Measurements from ENCODE around the gene NPEPL1. TPM values are rescaled to one million over a fixed set of nuclear protein-coding genes. Genes with fewer than 3 reads are reported as not detected.
A peak's percentile ranks its signal among the peaks of the same experiment; 100 is the strongest.

NPEPL1 gene
- total and polyA plus RNA-seq, 8 donors: 15.3 to 134 (median 37.8) TPM

- 76 to 88% (median 84%) methylated on average over 11 of the region's 11 CpGs for WGBS, 5 donors
- no peaks in the 10 kb centered on the region for H3K9me3 ChIP-seq
- H3K36me3 ChIP-seq: peaks cover 32 to 84% (median 69%) of the 10 kb centered on the region in 4 donors
- H3K27ac ChIP-seq: no peak overlapping the region
- no peak overlapping the region for H3K4me3 ChIP-seq
- H3K4me1 ChIP-seq: peaks cover 0 to 13% (median 0%) of the 10 kb centered on the region in 4 donors
- H3K27me3 ChIP-seq: no peaks in the 10 kb centered on the region
- TF ChIP-seq CTCF (IDR thresholded peaks at IDR 0.05): no peak
- no peak for TF ChIP-seq EP300 (IDR thresholded peaks at IDR 0.05)
- no peak for TF ChIP-seq POLR2A (IDR thresholded peaks at IDR 0.05)
- no peak for TF ChIP-seq POLR2AphosphoS5 (IDR thresholded peaks at IDR 0.05)
- intact Hi-C loops (cut with DNase I; ENCODE audit: low total_unique reads): no loop called here
- peak in 1 of 2 donors; percentile 19 for DNase-seq
These were observed 27.0 kb upstream of the NPEPL1 start for GRCh38 chr20:58665606-58666005.

GRCh38 chr20:58666702-58667101 lies 25.9 kb upstream of the NPEPL1 start:
- TF ChIP-seq CTCF (IDR thresholded peaks at IDR 0.05): no peak
- no peak for TF ChIP-seq POLR2AphosphoS5 (IDR thresholded peaks at IDR 0.05)
- TF ChIP-seq EP300 (IDR thresholded peaks at IDR 0.05): no peak
- TF ChIP-seq POLR2A (IDR thresholded peaks at IDR 0.05): no peak
- 79 to 88% (median 86%) methylated on average over 7 of the region's 7 CpGs for WGBS, 5 donors
- Histone ChIP-seq H3K4me3 (no peak overlapping the region), H3K4me1 (peaks cover 0 to 8% (median 0%) of the 10 kb centered on the region in 4 donors), H3K27ac (no peak overlapping the region), H3K27me3 (no peaks in the 10 kb centered on the region), H3K9me3 (no peaks in the 10 kb centered on the region), H3K36me3 (peaks cover 32 to 82% (median 68%) of the 10 kb centered on the region in 4 donors)
- no peak for DNase-seq
- intact Hi-C loops (cut with DNase I; ENCODE audit: low total_unique reads): no loop called here

- Histone ChIP-seq H3K27ac (no peak overlapping the region), H3K9me3 (no peaks in the 10 kb centered on the region), H3K27me3 (no peaks in the 10 kb centered on the region), H3K4me3 (no peak overlapping the region), H3K36me3 (peaks cover 31 to 83% (median 68%) of the 10 kb centered on the region in 4 donors), H3K4me1 (peaks cover 0 to 3% (median 0%) of the 10 kb centered on the region in 4 donors)
- no peak for DNase-seq
- TF ChIP-seq POLR2AphosphoS5 (IDR thresholded peaks at IDR 0.05) (no peak), CTCF (IDR thresholded peaks at IDR 0.05) (no peak), EP300 (IDR thresholded peaks at IDR 0.05) (no peak), POLR2A (IDR thresholded peaks at IDR 0.05) (no peak)
- intact Hi-C loops (cut with DNase I; ENCODE audit: low total_unique reads): no loop called here
- WGBS, 5 donors: 79 to 95% (median 86%) methylated on average over 5 of the region's 5 CpGs
These were observed 24.6 kb upstream of the NPEPL1 start for GRCh38 chr20:58667975-58668374.

- intact Hi-C loops (cut with DNase I; ENCODE audit: low total_unique reads): no loop called here
- H3K9me3 ChIP-seq: no peaks in the 10 kb centered on the region
- WGBS, 5 donors: 85 to 93% (median 89%) methylated on average over 5 of the region's 5 CpGs
- no peak overlapping the region for H3K4me3 ChIP-seq
- no peaks in the 10 kb centered on the region for H3K4me1 ChIP-seq
- peaks cover 35 to 85% (median 69%) of the 10 kb centered on the region in 4 donors for H3K36me3 ChIP-seq
- TF ChIP-seq POLR2AphosphoS5 (IDR thresholded peaks at IDR 0.05) (no peak), POLR2A (IDR thresholded peaks at IDR 0.05) (no peak), EP300 (IDR thresholded peaks at IDR 0.05) (no peak), CTCF (IDR thresholded peaks at IDR 0.05) (no peak)
- no peaks in the 10 kb centered on the region for H3K27me3 ChIP-seq
- no peak overlapping the region for H3K27ac ChIP-seq
- no peak for DNase-seq
These were observed 23.7 kb upstream of the NPEPL1 start for GRCh38 chr20:58668901-58669286.
